Measurements from ENCODE around the gene WNT9A.

WNT9A gene

DNA sequence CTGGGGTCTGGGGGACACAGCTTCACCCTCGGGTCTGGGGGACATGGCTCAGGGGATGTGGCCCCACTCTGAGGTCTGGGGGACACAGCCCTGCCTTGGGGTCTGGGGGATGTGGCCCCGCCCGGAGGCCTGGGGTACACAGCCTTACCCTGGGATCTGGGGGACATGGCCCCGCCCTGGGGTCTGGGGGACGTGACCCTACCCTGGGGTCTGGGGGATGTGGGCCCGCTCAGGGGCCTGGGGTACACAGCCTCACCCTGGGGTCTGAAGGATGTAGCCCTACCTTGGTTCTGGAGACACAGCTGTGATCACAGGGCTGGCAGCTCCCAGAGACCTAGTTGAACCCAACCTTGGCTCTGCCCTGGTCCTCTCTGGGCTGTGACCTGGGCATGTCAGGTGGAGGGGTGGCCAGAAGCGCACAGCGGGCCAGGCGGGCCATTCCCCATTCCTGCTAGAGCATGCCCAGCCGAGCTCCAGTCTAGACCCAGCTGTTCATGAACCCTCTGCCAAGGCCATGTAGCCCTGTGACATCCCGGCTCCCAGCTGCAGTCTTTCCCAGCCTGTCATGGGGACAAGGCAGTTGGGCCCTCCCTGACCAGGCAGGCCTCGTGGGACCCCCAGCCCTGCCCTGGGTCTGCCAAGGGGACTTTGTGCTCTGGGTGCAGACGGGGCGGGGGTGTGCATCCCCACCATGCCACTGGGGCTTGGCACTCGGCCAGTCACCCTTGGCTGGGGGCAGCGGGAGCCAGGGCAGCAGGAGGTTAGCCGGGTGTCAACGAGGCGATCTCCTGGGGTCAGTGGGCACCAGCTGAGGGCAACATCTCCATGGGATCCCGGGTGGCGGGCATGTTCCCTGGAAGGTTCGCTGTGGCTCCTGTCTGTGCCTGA, 43.9 kb downstream of the WNT9A start:
- TF ChIP-seq, protein P1, sequence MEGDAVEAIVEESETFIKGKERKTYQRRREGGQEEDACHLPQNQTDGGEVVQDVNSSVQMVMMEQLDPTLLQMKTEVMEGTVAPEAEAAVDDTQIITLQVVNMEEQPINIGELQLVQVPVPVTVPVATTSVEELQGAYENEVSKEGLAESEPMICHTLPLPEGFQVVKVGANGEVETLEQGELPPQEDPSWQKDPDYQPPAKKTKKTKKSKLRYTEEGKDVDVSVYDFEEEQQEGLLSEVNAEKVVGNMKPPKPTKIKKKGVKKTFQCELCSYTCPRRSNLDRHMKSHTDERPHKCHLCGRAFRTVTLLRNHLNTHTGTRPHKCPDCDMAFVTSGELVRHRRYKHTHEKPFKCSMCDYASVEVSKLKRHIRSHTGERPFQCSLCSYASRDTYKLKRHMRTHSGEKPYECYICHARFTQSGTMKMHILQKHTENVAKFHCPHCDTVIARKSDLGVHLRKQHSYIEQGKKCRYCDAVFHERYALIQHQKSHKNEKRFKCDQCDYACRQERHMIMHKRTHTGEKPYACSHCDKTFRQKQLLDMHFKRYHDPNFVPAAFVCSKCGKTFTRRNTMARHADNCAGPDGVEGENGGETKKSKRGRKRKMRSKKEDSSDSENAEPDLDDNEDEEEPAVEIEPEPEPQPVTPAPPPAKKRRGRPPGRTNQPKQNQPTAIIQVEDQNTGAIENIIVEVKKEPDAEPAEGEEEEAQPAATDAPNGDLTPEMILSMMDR (IDR thresholded peaks at IDR 0.05) = no peak

- TF ChIP-seq, protein P1 (IDR thresholded peaks at IDR 0.05) = no peak
Measured at GRCh38 chr1:227903061-227903521, 44.6 kb downstream of the WNT9A start.

DNA sequence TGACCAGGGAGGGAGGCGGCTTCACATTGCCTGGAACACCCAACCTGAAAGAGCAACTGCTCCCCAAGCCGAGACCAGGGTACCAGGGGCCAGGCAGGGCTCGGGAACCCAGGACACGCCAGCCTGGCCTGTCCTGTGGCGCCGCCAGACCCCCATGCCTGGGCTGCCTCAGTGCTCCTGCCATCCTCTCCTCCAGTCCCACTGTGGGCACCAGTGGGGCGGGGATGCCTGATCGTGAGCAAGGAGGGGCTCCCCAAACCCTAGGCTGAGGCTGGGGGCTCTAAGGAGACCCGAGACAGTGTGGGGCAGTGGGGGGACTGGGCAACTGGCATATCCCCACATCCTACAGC, 45.1 kb downstream of the WNT9A start:
- TF ChIP-seq, protein P1 (IDR thresholded peaks at IDR 0.05) = no peak

DNA sequence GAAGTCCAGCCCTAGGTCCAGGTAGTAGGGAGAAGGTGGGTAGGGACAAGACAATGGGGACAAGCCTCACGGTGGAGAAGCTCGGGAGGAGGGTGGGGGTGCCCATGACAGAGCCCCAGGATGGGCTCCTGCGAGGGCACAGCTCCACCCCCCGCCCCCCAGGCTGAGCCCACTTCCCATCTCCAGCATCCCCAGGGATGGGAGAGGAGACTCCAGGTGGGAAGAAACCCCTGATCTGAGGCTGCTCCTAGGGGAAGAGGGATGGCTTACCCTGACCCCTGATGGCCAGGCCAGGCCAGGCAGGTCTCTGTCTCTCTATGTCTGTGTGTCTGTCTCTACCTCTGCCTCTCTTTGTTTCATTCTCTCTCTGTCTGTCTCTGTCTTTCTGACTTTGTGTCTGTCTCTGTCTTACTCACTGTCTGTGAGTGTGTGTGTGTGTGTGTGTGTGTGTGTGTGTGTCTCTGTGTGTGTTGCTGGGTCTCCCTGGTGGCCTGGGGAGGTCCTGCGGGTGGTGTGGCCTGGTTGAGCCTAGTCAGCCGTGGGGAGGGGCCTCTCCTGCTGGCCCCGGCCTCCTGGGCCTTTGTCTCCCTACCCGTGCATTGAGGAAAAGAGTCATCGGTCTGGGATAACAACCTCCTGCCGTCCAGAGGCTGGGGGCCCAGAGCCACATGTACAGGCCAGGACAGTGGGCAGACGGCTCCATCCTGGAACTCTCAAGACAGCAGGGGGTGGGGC, 45.7 kb downstream of the WNT9A start:
- TF ChIP-seq, protein P1 (IDR thresholded peaks at IDR 0.05) = no peak; the same call in 1 of the 2 replicates

GRCh38 chr1:227901239-227901905, 46.4 kb downstream of the WNT9A start:
- TF ChIP-seq, protein P1 (IDR thresholded peaks at IDR 0.05) = no peak

DNA sequence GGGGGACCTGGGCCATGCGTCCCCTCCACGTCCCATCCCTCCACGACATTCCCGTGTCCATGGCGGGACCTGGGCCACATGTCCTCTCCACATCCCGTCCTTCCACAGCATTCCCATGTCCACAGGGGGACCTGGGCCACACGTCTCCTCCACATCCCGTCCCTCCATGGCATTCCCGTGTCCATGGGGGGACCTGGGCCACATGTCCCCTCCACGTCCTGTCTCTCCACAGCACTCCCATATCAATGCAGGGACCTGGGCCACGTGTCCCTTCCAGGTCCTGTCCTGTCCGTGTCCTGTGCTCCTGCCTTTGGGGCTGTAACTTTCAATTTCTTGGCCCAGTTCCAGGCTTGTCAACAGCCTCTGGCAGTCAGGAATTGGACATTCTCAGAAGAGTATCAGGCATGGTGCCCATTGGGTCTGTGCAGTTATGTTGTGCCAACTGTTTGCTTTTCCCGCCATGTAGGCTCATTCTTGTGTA, 47.1 kb downstream of the WNT9A start:
- TF ChIP-seq, protein P1 (IDR thresholded peaks at IDR 0.05) = no peak

GRCh38 chr1:227899820-227900449, 47.8 kb downstream of the WNT9A start:
- TF ChIP-seq, protein P1 (IDR thresholded peaks at IDR 0.05) = no peak

Data from LNCAP (cell line).